Lung (tissue), 16 donors: Measurements from ENCODE around the gene LDHB. TPM values are rescaled to one million over a fixed set of nuclear protein-coding genes. Genes with fewer than 3 reads are reported as not detected.

ENCODE experiments used
- ATAC-seq: fragments of 200-7000 bp; cut with Tn5 transposase; one replicate; pipeline ENCODE4 v1.9.1; 2020; ENCODE audit warnings: moderate number of reproducible peaks; ENCODE audit not compliant: insufficient read depth, low FRiP score
- DNase-seq, 3 donors: peaks; one replicate each; pipeline ENCODE4 v3.0.0-alpha.2; 2013 to 2017
- H3K27ac ChIP-seq, 2 donors: one replicate each; pipeline ENCODE4 v1.5.1; 2013; ENCODE audit warnings: mild to moderate bottlenecking in 2 of 2, moderate library complexity in 2 of 2, control low read depth in 1 of 2, inconsistent platforms in 1 of 2, low read depth in 1 of 2, low read length in 1 of 2
- H3K27me3 ChIP-seq, 3 donors: one replicate each; pipeline ENCODE4 v1.5.1; 2013; ENCODE audit warnings: low read length in 2 of 3; ENCODE audit not compliant: control insufficient read depth in 3 of 3, insufficient read depth in 3 of 3
- H3K36me3 ChIP-seq, 4 donors: one replicate each; pipeline ENCODE4 v1.5.1; 2013; ENCODE audit warnings: low read length in 4 of 4, mild to moderate bottlenecking in 1 of 4, moderate library complexity in 1 of 4; ENCODE audit not compliant: control insufficient read depth in 4 of 4, insufficient read depth in 4 of 4
- H3K4me1 ChIP-seq, 5 donors: one replicate each; pipeline ENCODE4 v1.5.1; 2013; ENCODE audit warnings: low read length in 5 of 5, mild to moderate bottlenecking in 2 of 5, moderate library complexity in 1 of 5; ENCODE audit not compliant: control insufficient read depth in 5 of 5, insufficient read depth in 5 of 5
- H3K4me3 ChIP-seq: one replicate; pipeline ENCODE4 v1.5.1; 2013; ENCODE audit warnings: mild to moderate bottlenecking, control low read depth, moderate library complexity
- H3K9ac ChIP-seq, 2 donors: one replicate each; pipeline ENCODE4 v1.5.1; 2013; ENCODE audit warnings: low read length in 2 of 2, control low read depth in 1 of 2; ENCODE audit not compliant: insufficient read depth in 1 of 2
- H3K9me3 ChIP-seq, 4 donors: one replicate each; pipeline ENCODE4 v1.5.1; 2013; ENCODE audit warnings: low read length in 3 of 4, mild to moderate bottlenecking in 1 of 4, moderate library complexity in 1 of 4; ENCODE audit not compliant: control insufficient read depth in 4 of 4, insufficient read depth in 3 of 4
- CTCF ChIP-seq: IDR thresholded peaks from 2 replicates; pipeline ENCODE4 v1.5.1; 2012; ENCODE audit warnings: mild to moderate bottlenecking; ENCODE audit errors: control extremely low read depth, extremely low read depth
- WGBS, 2 donors: extraction: QIAGEN DNeasy Blood & Tissue Kit; methylation state at CpG; one replicate each; pipeline ENCODE4 v1.1.7; 2013; 5-methylcytosine and 5-hydroxymethylcytosine counted together
- long read RNA-seq, 5 donors: transcript quantifications; one replicate each; lab custom pipeline, GENCODE V29; 2026
- polyA plus RNA-seq, 2 donors: library from polyadenylated mRNA; stranded (reverse); fragments of 200-250 nt; gene quantifications; one replicate each; pipeline ENCODE4 v1.2.1, GENCODE V29; 2013
- total RNA-seq, 2 donors: library from RNA; depleted of rRNA in 1 of 2; stranded (reverse); fragments of >200 nt in 1 of 2; gene quantifications; one replicate each; pipeline ENCODE4 v1.2.1, GENCODE V29; 2014 to 2021
- donor health status: control.
- donor health status: control.
- donor health status: Bipolar disorder and iron deficiency.
- donor health status: healthy.
- donor health status: DM: yes; HTN: yes; CAD: no.

LDHB gene
- 100 to 1,000 TPM; 437 to 480 TPM for total RNA-seq
- 100 to 1,000 TPM; 370 to 551 TPM for polyA plus RNA-seq
- long read RNA-seq, donor 1, transcript LDHB-201 (8 exons, 1,303 nt) = major isoform, 359 of 533 reads
- long read RNA-seq, donor 1, transcript LDHB-209 (2 exons, 672 nt) = minor isoform, 29 of 533 reads
- long read RNA-seq, donor 1, transcript LDHB-206 (3 exons, 678 nt) = minor isoform, 24 of 533 reads
- long read RNA-seq, donor 1, transcript LDHB-210 (2 exons, 544 nt) = minor isoform, 8 of 533 reads
- long read RNA-seq, donor 1, partial matches to known transcripts = 106 of 533 reads
- long read RNA-seq, donor 1, other reads (novel, unspliced or antisense) = 6 of 533 reads
- long read RNA-seq, donor 2, transcript LDHB-206 (3 exons, 678 nt) = minor isoform, 21 of 195 reads
- long read RNA-seq, donor 2, transcript LDHB-201 (8 exons, 1,303 nt) = major isoform, 119 of 195 reads
- long read RNA-seq, donor 2, transcript LDHB-209 (2 exons, 672 nt) = minor isoform, 13 of 195 reads
- long read RNA-seq, donor 2, partial matches to known transcripts = 40 of 195 reads
- long read RNA-seq, donor 2, other reads (novel, unspliced or antisense) = 0 of 195 reads
- long read RNA-seq, donor 3, transcript LDHB-201 (8 exons, 1,303 nt) = major isoform, 218 of 297 reads
- long read RNA-seq, donor 3, transcript LDHB-206 (3 exons, 678 nt) = minor isoform, 14 of 297 reads
- long read RNA-seq, donor 3, transcript LDHB-209 (2 exons, 672 nt) = minor isoform, 11 of 297 reads
- long read RNA-seq, donor 3, partial matches to known transcripts = 51 of 297 reads
- long read RNA-seq, donor 3, other reads (novel, unspliced or antisense) = 0 of 297 reads
- long read RNA-seq, donor 4, transcript LDHB-206 (3 exons, 678 nt) = minor isoform, 37 of 262 reads
- long read RNA-seq, donor 4, transcript LDHB-209 (2 exons, 672 nt) = minor isoform, 22 of 262 reads
- long read RNA-seq, donor 4, transcript LDHB-201 (8 exons, 1,303 nt) = major isoform, 131 of 262 reads
- long read RNA-seq, donor 4, partial matches to known transcripts = 67 of 262 reads
- long read RNA-seq, donor 4, other reads (novel, unspliced or antisense) = 0 of 262 reads
- long read RNA-seq, donor 5, transcript LDHB-206 (3 exons, 678 nt) = minor isoform, 44 of 579 reads
- long read RNA-seq, donor 5, transcript LDHB-201 (8 exons, 1,303 nt) = major isoform, 399 of 579 reads
- long read RNA-seq, donor 5, transcript LDHB-210 (2 exons, 544 nt) = minor isoform, 5 of 579 reads
- long read RNA-seq, donor 5, transcript LDHB-209 (2 exons, 672 nt) = minor isoform, 15 of 579 reads
- long read RNA-seq, donor 5, partial matches to known transcripts = 105 of 579 reads
- long read RNA-seq, donor 5, other reads (novel, unspliced or antisense) = 11 of 579 reads

- H3K9me3 ChIP-seq = no peaks in the 10 kb centered on the region
- H3K27ac ChIP-seq = peak within 1 kb of the TSS; percentile 77 to 98
- no peak for TF ChIP-seq CTCF
These were observed at the start of gene LDHB for GRCh38 chr12:21657326-21658077. Gene LDHB, minus strand, starts transcription at chr12:21657842. Its CDS starts 3,171 bp downstream, at chr12:21654671.

GRCh38 chr12:21704847-21705246, 47.2 kb upstream of the LDHB start:
- H3K4me1 ChIP-seq = peaks cover 0 to 12% (median 0%) of the 10 kb centered on the region in 5 donors
- 92 to 97% methylated on average over 4 of the region's 4 CpGs for WGBS, 2 donors

More at GRCh38 chr12:21657326-21658077, at the start of gene LDHB:
- peak; percentile 97 for ATAC-seq
- Histone ChIP-seq H3K9ac (peak within 1 kb of the TSS; percentile 58 to 94), H3K4me3 (peak within 1 kb of the TSS; percentile 77), H3K36me3 (peaks cover 5 to 22% (median 15%) of the 10 kb centered on the region in 4 donors), H3K4me1 (peaks cover 0 to 14% (median 5%) of the 10 kb centered on the region in 5 donors), H3K27me3 (no peaks in the 10 kb centered on the region)
- WGBS, 2 donors = 0% methylated on average over 41 of the region's 41 CpGs
- peak; percentile 98 to 99 (median 98) for DNase-seq

More at GRCh38 chr12:21704847-21705246, 47.2 kb upstream of the LDHB start:
- DNase-seq (no peak), ATAC-seq (no peak)
- H3K4me3 ChIP-seq = no peak overlapping the region
- no peaks in the 10 kb centered on the region for H3K27me3 ChIP-seq
- no peak for TF ChIP-seq CTCF
- no peaks in the 10 kb centered on the region for H3K36me3 ChIP-seq
- no peak overlapping the region for H3K27ac ChIP-seq
- no peak overlapping the region for H3K9ac ChIP-seq
- no peaks in the 10 kb centered on the region for H3K9me3 ChIP-seq
